ENCODE measurements around the gene LYPD1.

GRCh38 chr2:132691556-132691955 is 21.6 kb upstream of the LYPD1 start:
- TF ChIP-seq, protein P1, sequence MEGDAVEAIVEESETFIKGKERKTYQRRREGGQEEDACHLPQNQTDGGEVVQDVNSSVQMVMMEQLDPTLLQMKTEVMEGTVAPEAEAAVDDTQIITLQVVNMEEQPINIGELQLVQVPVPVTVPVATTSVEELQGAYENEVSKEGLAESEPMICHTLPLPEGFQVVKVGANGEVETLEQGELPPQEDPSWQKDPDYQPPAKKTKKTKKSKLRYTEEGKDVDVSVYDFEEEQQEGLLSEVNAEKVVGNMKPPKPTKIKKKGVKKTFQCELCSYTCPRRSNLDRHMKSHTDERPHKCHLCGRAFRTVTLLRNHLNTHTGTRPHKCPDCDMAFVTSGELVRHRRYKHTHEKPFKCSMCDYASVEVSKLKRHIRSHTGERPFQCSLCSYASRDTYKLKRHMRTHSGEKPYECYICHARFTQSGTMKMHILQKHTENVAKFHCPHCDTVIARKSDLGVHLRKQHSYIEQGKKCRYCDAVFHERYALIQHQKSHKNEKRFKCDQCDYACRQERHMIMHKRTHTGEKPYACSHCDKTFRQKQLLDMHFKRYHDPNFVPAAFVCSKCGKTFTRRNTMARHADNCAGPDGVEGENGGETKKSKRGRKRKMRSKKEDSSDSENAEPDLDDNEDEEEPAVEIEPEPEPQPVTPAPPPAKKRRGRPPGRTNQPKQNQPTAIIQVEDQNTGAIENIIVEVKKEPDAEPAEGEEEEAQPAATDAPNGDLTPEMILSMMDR (IDR thresholded peaks at IDR 0.05): no peak
- TF ChIP-seq POLR2A (IDR thresholded peaks at IDR 0.05): no peak

All from testis (tissue), 2 donors.